NCI-H345 treated with DMSO at 0.1 percent for 48 hours (cell line): ENCODE measurements around the gene INSYN2A.

Source experiments
- DNase-seq: peaks from one replicate; lab custom pipeline; 2025; ENCODE audit not compliant: unreplicated experiment; lab: John Stamatoyannopoulos, UW

The INSYN2A gene

DNA sequence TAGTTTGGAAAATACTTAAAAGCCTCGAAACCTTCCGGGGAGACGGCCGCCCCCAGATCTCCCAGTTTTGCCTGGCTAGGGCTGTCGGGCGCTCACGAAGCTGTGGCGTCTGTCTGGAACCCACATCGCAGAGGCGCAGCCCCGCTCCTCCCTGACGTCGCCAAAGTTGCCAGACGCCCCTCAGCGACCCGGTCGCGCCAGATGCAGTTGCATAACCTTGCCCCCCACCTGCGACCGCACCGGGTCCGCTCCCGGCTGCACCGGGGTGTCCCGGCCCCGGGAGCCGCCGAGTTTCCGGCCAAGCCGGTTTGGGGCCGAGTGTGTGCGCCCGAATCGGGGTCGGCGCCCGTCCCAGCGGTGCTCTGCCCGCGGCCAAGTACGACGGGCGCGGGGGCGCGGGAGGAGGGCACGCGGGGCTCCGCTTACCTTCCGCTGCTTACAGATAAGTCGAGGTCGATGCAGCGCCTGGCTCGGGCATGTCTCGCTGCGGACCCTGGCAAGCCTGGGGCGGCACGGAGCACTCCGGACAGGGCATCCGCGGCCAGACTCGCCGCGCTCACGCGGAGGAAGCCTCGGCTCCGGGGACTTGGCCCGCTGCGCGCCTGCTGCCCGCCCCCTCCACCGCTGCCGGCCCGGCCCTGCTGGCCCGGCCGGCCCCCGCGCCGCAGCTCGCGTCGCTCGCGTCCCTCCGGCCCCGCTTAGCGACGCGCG, 665 bp downstream of the INSYN2A start:
- DNase-seq, result no peak

- no peak for DNase-seq
These were observed 1.3 kb downstream of the INSYN2A start for GRCh38 chr10:127195041-127195506.

DNA sequence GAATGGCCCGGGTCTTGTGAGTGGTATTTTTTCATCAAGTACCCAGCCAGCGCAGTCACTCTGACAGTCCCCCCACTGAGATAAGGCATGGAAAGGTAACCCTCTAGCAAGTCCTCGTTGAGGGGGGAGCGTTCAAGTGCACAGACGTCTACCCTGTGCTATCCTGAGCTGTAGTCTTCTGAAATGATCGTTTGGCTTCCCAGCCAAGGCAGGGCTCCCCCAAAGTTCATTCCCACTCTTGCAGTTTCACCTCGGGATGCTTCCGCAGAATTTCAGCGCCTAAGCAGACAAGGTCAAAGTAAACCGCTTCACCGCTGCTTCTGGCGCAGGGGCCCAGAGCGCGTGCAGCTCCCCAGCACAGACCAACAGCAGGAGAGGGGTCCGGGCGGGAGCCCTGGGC, 1.8 kb downstream of the INSYN2A start:
- DNase-seq, result no peak

DNA sequence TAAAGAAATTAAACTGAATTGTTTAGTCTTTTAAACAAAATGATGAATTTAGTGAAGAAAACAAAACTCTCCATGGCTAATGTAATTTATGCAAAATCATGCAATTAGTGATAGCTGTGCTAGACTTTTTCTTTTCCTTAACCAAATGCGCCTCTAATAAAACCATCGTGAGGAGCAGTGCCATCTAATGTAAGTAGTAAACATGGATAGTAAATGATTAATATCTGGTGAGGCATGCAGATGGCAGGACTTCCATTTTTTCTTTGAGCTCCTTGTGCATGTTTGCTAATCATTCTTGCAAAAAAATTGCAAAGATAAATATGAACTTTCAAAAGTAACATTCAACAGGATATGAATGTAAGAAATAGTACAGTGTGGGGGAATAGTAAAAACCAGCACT, 2.3 kb downstream of the INSYN2A start:
- DNase-seq, result no peak

- no peak for DNase-seq
These were observed 3.3 kb downstream of the INSYN2A start for GRCh38 chr10:127193125-127193524.

DNA sequence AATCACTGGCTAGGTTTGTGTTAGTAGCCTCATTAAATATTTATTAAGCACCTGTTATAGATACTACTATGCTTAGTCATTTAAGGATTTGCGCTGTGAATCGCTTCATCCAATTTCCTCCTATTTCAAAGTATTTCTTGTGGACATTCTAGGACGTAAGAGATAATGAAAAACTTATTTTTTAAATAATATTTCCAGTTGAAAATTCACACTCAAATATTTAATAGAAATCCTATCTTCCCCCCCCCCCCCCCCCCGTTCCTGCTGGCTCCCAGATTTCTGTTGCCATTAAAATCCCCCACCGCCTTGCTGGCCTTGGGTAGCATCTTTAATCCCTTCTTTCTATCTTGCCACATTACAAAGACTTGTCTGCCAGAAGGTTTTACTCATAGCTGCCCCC, 6.0 kb downstream of the INSYN2A start:
- DNase-seq, result no peak

DNA sequence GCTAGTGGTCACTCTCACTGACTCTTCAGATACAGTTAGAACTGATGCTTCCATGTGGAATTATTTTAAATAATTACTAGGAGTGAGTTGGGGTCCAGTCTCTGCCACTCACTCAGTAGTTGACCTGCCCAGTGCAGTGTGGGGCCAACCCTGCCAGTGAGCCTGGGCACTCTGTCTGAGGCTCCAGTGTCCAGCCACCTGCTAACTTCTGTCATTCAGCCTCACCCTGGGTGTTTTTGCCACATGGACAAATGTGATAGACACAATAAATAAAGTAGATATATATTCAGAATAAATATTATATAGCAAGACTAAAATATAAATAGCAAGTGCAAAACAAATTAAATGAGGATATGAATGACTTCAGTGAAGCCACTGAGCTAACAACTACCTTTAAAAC, 7.2 kb downstream of the INSYN2A start:
- no peak for DNase-seq

DNA sequence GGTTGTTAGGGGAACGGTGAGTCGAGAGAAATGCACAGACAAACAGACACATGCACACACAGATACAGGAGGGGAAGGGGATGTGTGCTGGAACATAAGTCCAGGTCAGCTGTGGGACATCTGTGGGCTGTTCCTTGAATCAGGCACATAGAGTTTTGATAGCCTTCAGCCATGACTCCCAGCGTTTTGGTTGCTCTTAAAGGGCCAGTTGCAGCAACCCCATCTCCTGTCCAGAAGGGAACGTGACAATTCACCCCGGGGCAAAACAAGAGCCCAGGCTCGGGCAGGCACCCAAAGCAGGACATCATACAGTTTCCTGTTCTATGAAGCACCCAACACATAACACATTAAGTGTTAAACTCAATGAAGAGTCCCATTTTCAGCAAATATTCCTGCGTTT, 9.6 kb downstream of the INSYN2A start:
- no peak for DNase-seq

- DNase-seq, result no peak
These were observed 11.8 kb downstream of the INSYN2A start for GRCh38 chr10:127184582-127184981.

DNA sequence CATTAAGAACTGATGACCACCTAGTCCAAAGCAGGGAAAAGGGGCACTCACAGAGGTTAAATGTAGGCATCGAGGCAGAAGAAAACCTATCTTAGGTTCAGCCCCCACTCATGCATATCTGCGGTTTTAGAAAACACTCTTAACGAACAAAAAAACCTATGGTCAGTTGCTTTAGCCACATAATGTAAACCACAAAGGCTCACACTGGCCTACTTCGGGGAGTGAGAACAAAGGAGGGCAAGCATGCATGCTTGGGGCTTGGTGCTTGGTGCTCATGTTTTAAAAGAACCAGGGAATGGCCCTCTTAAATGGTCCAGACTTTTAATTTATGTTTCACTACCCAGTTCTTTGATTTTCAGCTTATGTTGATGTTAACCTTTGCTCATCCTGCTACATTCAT, 14.2 kb downstream of the INSYN2A start:
- no peak for DNase-seq

- DNase-seq, result no peak
These were observed 16.7 kb downstream of the INSYN2A start for GRCh38 chr10:127179612-127180250.

DNA sequence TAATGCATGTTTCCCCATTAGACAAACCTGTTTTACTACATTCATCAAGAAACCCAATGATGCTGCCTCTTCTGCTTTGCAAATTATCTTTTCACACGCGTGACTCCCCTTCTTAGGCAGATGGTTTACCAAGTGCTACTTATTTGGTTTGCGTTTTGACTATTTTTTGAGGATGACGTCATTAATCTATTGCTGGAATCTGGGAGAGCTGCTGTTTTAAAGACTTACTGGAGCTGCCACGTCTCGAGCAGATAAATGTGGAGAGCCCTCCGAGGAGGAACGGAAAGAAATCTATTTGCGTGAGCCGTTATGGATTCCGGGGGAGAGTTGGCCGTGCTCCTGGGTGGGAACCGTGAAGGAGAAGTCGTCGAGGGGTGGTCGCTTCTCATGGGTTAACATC, 19.7 kb downstream of the INSYN2A start:
- DNase-seq, result no peak

- DNase-seq, result no peak
These were observed 20.9 kb downstream of the INSYN2A start for GRCh38 chr10:127175357-127176110.

DNA sequence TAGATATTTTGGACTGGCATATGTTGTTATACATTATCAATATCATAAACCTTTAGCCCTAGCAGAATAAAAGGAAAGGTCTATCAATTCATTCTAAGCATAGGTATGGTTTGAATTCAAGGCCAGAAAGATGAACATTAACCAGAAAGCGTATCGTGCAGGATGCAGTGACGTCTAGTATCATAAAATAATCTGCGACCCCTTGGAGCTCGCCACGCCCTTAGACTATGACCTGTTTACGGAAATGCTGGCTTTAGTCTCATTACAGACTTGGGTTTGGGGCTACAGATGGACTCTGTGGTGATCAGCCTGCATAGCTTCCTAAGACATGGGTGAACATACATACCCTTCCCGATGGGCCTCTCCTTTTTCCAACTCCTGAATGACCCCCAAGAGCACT, 21.5 kb downstream of the INSYN2A start:
- no peak for DNase-seq

- DNase-seq, result no peak
These were observed 28.1 kb downstream of the INSYN2A start for GRCh38 chr10:127168261-127168660.

DNA sequence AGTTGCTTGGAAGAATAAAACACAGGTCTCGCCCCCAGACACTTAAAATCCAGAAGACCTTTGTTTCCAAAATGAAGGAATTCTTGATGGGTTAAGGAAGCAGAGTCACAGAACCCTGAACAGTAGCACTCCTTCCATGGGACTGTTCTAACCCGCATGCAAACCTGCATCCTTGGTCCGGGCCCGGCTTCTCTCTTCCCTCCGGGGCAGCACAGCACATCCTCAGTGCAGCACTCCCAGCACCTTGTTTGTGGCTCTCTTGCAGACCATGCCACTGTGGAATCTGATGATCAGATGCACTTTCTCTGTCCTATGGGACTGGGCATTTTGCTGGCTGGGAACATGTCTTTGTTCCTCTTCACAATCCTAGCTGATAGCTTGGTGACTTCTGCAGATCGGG, 33.5 kb downstream of the INSYN2A start:
- DNase-seq, result no peak

GRCh38 chr10:127161482-127161881, 34.9 kb downstream of the INSYN2A start:
- no peak for DNase-seq

GRCh38 chr10:127159648-127160245, 36.6 kb downstream of the INSYN2A start:
- DNase-seq, result no peak

GRCh38 chr10:127158662-127159061, 37.7 kb downstream of the INSYN2A start:
- no peak for DNase-seq

DNA sequence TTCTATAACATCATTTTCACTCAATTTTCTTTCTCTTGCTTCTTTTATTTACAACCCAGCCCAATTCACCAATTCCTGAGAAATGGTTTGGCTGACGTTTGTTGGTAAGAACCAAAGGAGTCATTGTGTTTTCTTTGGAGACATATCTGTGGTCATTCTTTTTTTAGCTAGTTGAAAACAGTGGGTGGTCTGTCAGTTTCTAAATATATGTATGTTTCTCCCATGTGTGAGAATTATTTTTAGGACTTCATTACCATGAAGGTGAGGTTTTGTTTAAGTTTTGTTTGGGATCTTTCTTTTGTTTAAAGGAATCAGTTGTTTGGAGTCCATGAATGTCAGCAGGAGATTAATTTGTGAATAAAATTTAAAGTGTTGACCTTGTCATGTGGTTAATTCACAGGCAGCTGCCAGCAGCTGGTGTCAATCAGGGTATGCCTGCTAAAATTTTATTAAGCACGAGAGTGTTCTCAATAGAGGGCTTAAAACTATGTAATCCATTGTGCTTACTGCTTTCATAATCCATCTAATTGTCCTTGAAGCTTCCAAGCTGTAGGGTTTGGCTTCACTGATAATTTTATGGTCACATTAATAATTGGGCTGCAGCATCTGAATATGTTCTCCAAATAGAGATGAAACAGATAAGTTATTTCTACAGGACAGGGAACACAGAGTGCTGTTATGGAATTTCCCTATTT, 38.7 kb downstream of the INSYN2A start:
- no peak for DNase-seq

DNA sequence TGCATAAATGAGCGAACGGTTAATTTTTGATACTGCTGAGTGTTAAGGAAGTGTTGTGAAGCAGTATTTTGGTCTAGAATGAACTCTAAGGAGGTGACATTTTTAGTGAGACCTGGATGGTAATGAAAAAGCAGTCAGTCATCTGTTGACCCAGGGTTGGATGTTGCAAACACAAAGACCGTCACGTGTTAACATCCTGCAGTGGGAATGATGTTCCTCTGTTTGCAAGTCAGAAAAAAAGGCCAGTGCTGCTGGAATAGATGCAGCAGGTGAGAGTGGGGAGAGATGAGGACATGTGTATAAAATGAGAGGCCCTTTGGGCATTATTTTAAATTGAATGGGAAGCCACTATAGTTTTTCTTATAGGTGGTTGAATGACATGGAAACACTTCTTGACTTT, 39.3 kb downstream of the INSYN2A start:
- DNase-seq, result no peak
